Panc1 (cell line): ENCODE data around the gene CORO2B. TPM values are rescaled to one million over a fixed set of nuclear protein-coding genes. Genes with fewer than 3 reads are reported as not detected.

Experiments used
- ATAC-seq: fragments of 200-7000 bp; cut with Tn5 transposase; 2 replicates; pipeline ENCODE4 v1.9.1; 2020; ENCODE audit warnings: mild to moderate bottlenecking, moderate library complexity
- BruUV-seq: library from RNA; stranded (reverse); fragments of 400-500 nt; replicated peaks from 2 replicates; lab custom pipeline; 2021; lab: Mats Ljungman, UMichigan
- CTCF ChIA-PET: fragments of 300-600 bp; sonication (Branson Sonifier 250); formaldehyde crosslinking; loops from one replicate; lab custom pipeline; 2022; ENCODE audit warnings: antibody characterized with exemption; lab: Charles Lee
- POLR2A ChIA-PET: fragments of 300-600 bp; sonication (Branson Sonifier 250); formaldehyde crosslinking; loops from one replicate; lab custom pipeline; 2022; ENCODE audit warnings: antibody characterized with exemption; lab: Charles Lee
- DNase-seq: peaks from one replicate; pipeline ENCODE4 v3.0.0-alpha.2; 2010; ENCODE audit warnings: low read depth, low spot score
- H3K27ac ChIP-seq: 2 replicates; pipeline ENCODE4 v1.5.1; 2011; ENCODE audit warnings: mild to moderate bottlenecking, low read length, inconsistent platforms
- H3K27me3 ChIP-seq: fragments of 200-500 bp; sonication (Bioruptor generic); 2 replicates; pipeline ENCODE4 v1.6.0; 2014; ENCODE audit warnings: low read length, inconsistent platforms; ENCODE audit not compliant: control insufficient read depth, insufficient read depth
- H3K36me3 ChIP-seq: fragments of 200-500 bp; sonication (Bioruptor generic); 2 replicates; pipeline ENCODE4 v1.5.1; 2014; ENCODE audit warnings: inconsistent platforms, mild to moderate bottlenecking, low read length, moderate library complexity; ENCODE audit not compliant: control insufficient read depth, insufficient read depth
- H3K4me1 ChIP-seq: 2 replicates; pipeline ENCODE4 v1.5.1; 2011; ENCODE audit warnings: inconsistent platforms, mild to moderate bottlenecking, low read length, moderate library complexity; ENCODE audit not compliant: control insufficient read depth, insufficient read depth
- H3K4me3 ChIP-seq, 2 experiments: 2 replicates each; pipeline ENCODE4 v1.5.1; 2011 to 2012; ENCODE audit warnings: low read depth in 2 of 2, low read length in 2 of 2, mild to moderate bottlenecking in 2 of 2, inconsistent platforms in 1 of 2, moderate library complexity in 1 of 2
- H3K9me3 ChIP-seq: fragments of 200-500 bp; sonication (Bioruptor generic); 2 replicates; pipeline ENCODE4 v1.5.1; 2014; ENCODE audit warnings: low read depth, mild to moderate bottlenecking, inconsistent platforms, low read length, moderate library complexity; ENCODE audit not compliant: control insufficient read depth, insufficient read depth
- CTCF ChIP-seq: fragments of 450-650 bp; IDR thresholded peaks from 2 replicates; pipeline ENCODE4 v1.5.1; 2017; ENCODE audit warnings: mild to moderate bottlenecking
- POLR2AphosphoS5 ChIP-seq: IDR thresholded peaks from 2 replicates; pipeline ENCODE4 v1.6.1; 2012; ENCODE audit warnings: mild to moderate bottlenecking, low read depth, low read length, moderate library complexity
- SIN3A ChIP-seq: IDR thresholded peaks from 2 replicates; pipeline ENCODE4 v1.6.1; 2012; ENCODE audit warnings: low read depth, mild to moderate bottlenecking, low read length, moderate library complexity, borderline replicate concordance; ENCODE audit not compliant: insufficient read depth
- TCF7L2 ChIP-seq: IDR thresholded peaks from 2 replicates; pipeline ENCODE4 v1.6.1; 2011; ENCODE audit warnings: mild to moderate bottlenecking, low read depth, low read length, inconsistent platforms
- in situ Hi-C: cut with HindIII; loops from 2 replicates; pipeline ENCODE4 v1.10.0; 2016; ENCODE audit warnings: low sequenced_read_pairs, low pct_unique_long_range_greater_than_20kb
- intact Hi-C: fragments of 100-400 bp; cut with micrococcal nuclease; formaldehyde crosslinking; loops from one replicate; pipeline ENCODE4 v1.10.0; 2022; ENCODE audit not compliant: unreplicated experiment
- total RNA-seq: library from RNA; stranded (reverse); gene quantifications from one replicate; pipeline ENCODE4 v1.2.1, GENCODE V29; 2021; ENCODE audit not compliant: unreplicated experiment
- TF ChIP-seq, protein P1 (sequence below), 2 experiments: IDR thresholded peaks; 2 replicates each; pipeline ENCODE4 v1.6.1; 2011 to 2012; ENCODE audit warnings: low read depth in 2 of 2, control low read depth in 1 of 2, low read length in 1 of 2, mild to moderate bottlenecking in 1 of 2, moderate library complexity in 1 of 2; ENCODE audit not compliant: insufficient read depth in 1 of 2

Gene CORO2B
- total RNA-seq, 1 experiment from 2014 or later, result 0.36 TPM

DNA sequence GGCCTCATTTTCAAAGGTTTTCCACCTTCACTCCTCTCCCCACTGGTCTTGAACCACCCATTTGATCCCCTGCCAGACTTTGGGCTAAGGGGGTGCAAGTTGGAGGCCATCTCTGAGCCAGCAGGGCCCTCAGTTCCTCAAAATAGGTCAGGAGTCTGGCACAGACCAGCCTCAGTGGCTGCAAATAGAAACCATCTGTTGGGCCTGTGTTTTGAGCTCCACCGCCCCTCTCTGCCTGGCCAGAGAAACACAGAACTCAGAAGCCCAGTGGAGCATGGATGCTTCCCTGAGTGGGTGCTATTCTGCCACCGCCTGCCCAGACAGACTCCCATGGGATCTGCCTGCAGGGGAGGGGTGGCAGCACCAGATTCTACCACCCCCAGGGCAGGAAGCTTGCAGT is 56.3 kb downstream of the CORO2B start:
- DNase-seq (no peak), ATAC-seq (no peak)
- no peaks in the 10 kb centered on the region for H3K36me3 ChIP-seq
- no TSS peak for BruUV-seq
- no peaks in the 10 kb centered on the region for H3K9me3 ChIP-seq
- H3K27me3 ChIP-seq, result no peaks in the 10 kb centered on the region
- no peak overlapping the region for H3K27ac ChIP-seq
- ChIA-PET CTCF (no interaction called here), POLR2A (no interaction called here)
- no peak overlapping the region for H3K4me3 ChIP-seq
- no peaks in the 10 kb centered on the region for H3K4me1 ChIP-seq
- in situ Hi-C loops, result no loop called here
- intact Hi-C loops, result no loop called here
- TF ChIP-seq CTCF (no peak), SIN3A (no peak), TCF7L2 (no peak), POLR2AphosphoS5 (no peak)
- TF ChIP-seq, protein P1, sequence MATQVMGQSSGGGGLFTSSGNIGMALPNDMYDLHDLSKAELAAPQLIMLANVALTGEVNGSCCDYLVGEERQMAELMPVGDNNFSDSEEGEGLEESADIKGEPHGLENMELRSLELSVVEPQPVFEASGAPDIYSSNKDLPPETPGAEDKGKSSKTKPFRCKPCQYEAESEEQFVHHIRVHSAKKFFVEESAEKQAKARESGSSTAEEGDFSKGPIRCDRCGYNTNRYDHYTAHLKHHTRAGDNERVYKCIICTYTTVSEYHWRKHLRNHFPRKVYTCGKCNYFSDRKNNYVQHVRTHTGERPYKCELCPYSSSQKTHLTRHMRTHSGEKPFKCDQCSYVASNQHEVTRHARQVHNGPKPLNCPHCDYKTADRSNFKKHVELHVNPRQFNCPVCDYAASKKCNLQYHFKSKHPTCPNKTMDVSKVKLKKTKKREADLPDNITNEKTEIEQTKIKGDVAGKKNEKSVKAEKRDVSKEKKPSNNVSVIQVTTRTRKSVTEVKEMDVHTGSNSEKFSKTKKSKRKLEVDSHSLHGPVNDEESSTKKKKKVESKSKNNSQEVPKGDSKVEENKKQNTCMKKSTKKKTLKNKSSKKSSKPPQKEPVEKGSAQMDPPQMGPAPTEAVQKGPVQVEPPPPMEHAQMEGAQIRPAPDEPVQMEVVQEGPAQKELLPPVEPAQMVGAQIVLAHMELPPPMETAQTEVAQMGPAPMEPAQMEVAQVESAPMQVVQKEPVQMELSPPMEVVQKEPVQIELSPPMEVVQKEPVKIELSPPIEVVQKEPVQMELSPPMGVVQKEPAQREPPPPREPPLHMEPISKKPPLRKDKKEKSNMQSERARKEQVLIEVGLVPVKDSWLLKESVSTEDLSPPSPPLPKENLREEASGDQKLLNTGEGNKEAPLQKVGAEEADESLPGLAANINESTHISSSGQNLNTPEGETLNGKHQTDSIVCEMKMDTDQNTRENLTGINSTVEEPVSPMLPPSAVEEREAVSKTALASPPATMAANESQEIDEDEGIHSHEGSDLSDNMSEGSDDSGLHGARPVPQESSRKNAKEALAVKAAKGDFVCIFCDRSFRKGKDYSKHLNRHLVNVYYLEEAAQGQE (IDR thresholded peaks at IDR 0.05; ENCODE audit: insufficient read depth in 1 of 2, low read depth in 2 of 2, low read length in 1 of 2), result no peak

- no peaks in the 10 kb centered on the region for H3K4me1 ChIP-seq
Measured at GRCh38 chr15:68636256-68636655, 57.5 kb downstream of the CORO2B start.

More at GRCh38 chr15:68636256-68636655, 57.5 kb downstream of the CORO2B start:
- in situ Hi-C loops (no loop called here), intact Hi-C loops (no loop called here)
- TF ChIP-seq CTCF (no peak), SIN3A (no peak), TCF7L2 (no peak), POLR2AphosphoS5 (no peak)
- TF ChIP-seq, protein P1 (IDR thresholded peaks at IDR 0.05; ENCODE audit: insufficient read depth in 1 of 2, low read depth in 2 of 2, low read length in 1 of 2), result no peak
- H3K4me3 ChIP-seq, result no peak overlapping the region
- ChIA-PET CTCF (no interaction called here), POLR2A (no interaction called here)
- H3K36me3 ChIP-seq, result no peaks in the 10 kb centered on the region
- no peaks in the 10 kb centered on the region for H3K9me3 ChIP-seq
- ATAC-seq (no peak), DNase-seq (no peak)
- no TSS peak for BruUV-seq
- H3K27me3 ChIP-seq, result no peaks in the 10 kb centered on the region
- no peak overlapping the region for H3K27ac ChIP-seq
